HEK293 (cell line): ENCODE measurements around the gene MEGF9.

Experiments
- CTCF ChIA-PET: fragments of 350-600 bp; formaldehyde crosslinking; extraction: SDS; loops from one replicate; lab custom pipeline; 2021; ENCODE audit warnings: antibody characterized with exemption; lab: Yijun Ruan, JAX
- POLR2A ChIA-PET: fragments of 300-600 bp; formaldehyde crosslinking; extraction: SDS; loops from one replicate; lab custom pipeline; 2020; ENCODE audit warnings: antibody characterized with exemption, inconsistent platforms; lab: Yijun Ruan, JAX
- H3K27ac ChIP-seq: fragments of 200-500 bp; sonication (Bioruptor generic); 2 replicates; pipeline ENCODE4 v1.5.1; 2014; ENCODE audit warnings: low read depth, low read length, control low read depth, inconsistent platforms; ENCODE audit errors: extremely low read depth
- H3K36me3 ChIP-seq, 2 experiments: fragments of 200-500 bp in 1 of 2; sonication (Bioruptor generic) in 1 of 2; 1 replicate in 1 of 2; 2 replicates in 1 of 2; pipeline ENCODE4 v1.5.1; 2014 to 2017; ENCODE audit warnings: inconsistent platforms in 2 of 2, low read length in 2 of 2; ENCODE audit not compliant: control insufficient read depth in 2 of 2, insufficient read depth in 1 of 2
- H3K4me1 ChIP-seq: fragments of 200-500 bp; sonication (Bioruptor generic); 2 replicates; pipeline ENCODE4 v1.5.1; 2014; ENCODE audit warnings: mild to moderate bottlenecking, low read length, inconsistent platforms; ENCODE audit not compliant: control insufficient read depth, insufficient read depth
- H3K4me3 ChIP-seq: 2 replicates; pipeline ENCODE4 v1.5.1; 2011; ENCODE audit warnings: low read depth, mild to moderate bottlenecking, control low read depth, low read length, moderate library complexity
- H3K9me3 ChIP-seq: fragments of 200-500 bp; sonication (Bioruptor generic); 2 replicates; pipeline ENCODE4 v1.5.1; 2014; ENCODE audit warnings: low read depth, low read length, inconsistent platforms; ENCODE audit not compliant: control insufficient read depth, insufficient read depth
- EGR2 ChIP-seq: fragments of 450-650 bp; formaldehyde crosslinking; IDR thresholded peaks from 2 replicates; pipeline ENCODE4 v1.5.1; 2016; ENCODE audit warnings: low read depth, missing biosample characterization, missing genetic modification characterization
- IKZF3 ChIP-seq: fragments of 450-650 bp; IDR thresholded peaks from 2 replicates; pipeline ENCODE4 v1.5.0; 2018; ENCODE audit warnings: missing biosample characterization, mild to moderate bottlenecking, missing genetic modification characterization, moderate library complexity
- KLF7 ChIP-seq: fragments of 450-650 bp; formaldehyde crosslinking; IDR thresholded peaks from 2 replicates; pipeline ENCODE4 v1.5.1; 2016; ENCODE audit warnings: missing biosample characterization, missing genetic modification characterization, borderline replicate concordance
- OSR2 ChIP-seq: fragments of 450-650 bp; formaldehyde crosslinking; IDR thresholded peaks from 2 replicates; pipeline ENCODE4 v1.5.1; 2016; ENCODE audit warnings: missing biosample characterization, missing genetic modification characterization
- PRDM10 ChIP-seq: fragments of 450-650 bp; formaldehyde crosslinking; IDR thresholded peaks from 2 replicates; pipeline ENCODE4 v1.5.1; 2016; ENCODE audit warnings: missing biosample characterization, missing genetic modification characterization
- PRDM2 ChIP-seq: fragments of 450-650 bp; formaldehyde crosslinking; IDR thresholded peaks from 2 replicates; pipeline ENCODE4 v1.5.1; 2016; ENCODE audit warnings: missing biosample characterization, missing genetic modification characterization, borderline replicate concordance
- PRDM6 ChIP-seq: fragments of 450-650 bp; formaldehyde crosslinking; IDR thresholded peaks from 2 replicates; pipeline ENCODE4 v1.5.1; 2017; ENCODE audit warnings: missing biosample characterization, missing genetic modification characterization
- SP7 ChIP-seq: fragments of 450-650 bp; formaldehyde crosslinking; IDR thresholded peaks from 2 replicates; pipeline ENCODE4 v1.5.1; 2016; ENCODE audit warnings: missing biosample characterization, missing genetic modification characterization
- TSHZ1 ChIP-seq: fragments of 450-650 bp; formaldehyde crosslinking; IDR thresholded peaks from 2 replicates; pipeline ENCODE4 v1.5.1; 2016; ENCODE audit warnings: missing biosample characterization, missing genetic modification characterization, borderline replicate concordance
- ZEB2 ChIP-seq: fragments of 450-650 bp; formaldehyde crosslinking; IDR thresholded peaks from 2 replicates; pipeline ENCODE4 v1.5.1; 2016; ENCODE audit warnings: missing biosample characterization, missing genetic modification characterization
- ZFHX2 ChIP-seq: fragments of 450-650 bp; formaldehyde crosslinking; conservative IDR thresholded peaks from 2 replicates; pipeline ENCODE4 v1.5.1; 2016; ENCODE audit warnings: missing biosample characterization, missing genetic modification characterization
- ZIC2 ChIP-seq: fragments of 450-650 bp; formaldehyde crosslinking; IDR thresholded peaks from 2 replicates; pipeline ENCODE4 v1.5.1; 2016; ENCODE audit warnings: missing biosample characterization, missing genetic modification characterization
- ZNF2 ChIP-seq: fragments of 450-650 bp; formaldehyde crosslinking; IDR thresholded peaks from 2 replicates; pipeline ENCODE4 v1.5.1; 2016; ENCODE audit warnings: missing biosample characterization, missing genetic modification characterization
- ZNF239 ChIP-seq: fragments of 450-650 bp; formaldehyde crosslinking; IDR thresholded peaks from 2 replicates; pipeline ENCODE4 v1.5.1; 2016; ENCODE audit warnings: missing biosample characterization, missing genetic modification characterization
- ZNF366 ChIP-seq: fragments of 450-650 bp; formaldehyde crosslinking; conservative IDR thresholded peaks from 2 replicates; pipeline ENCODE4 v1.5.1; 2016; ENCODE audit warnings: missing biosample characterization, missing genetic modification characterization
- ZNF423 ChIP-seq: fragments of 450-650 bp; formaldehyde crosslinking; IDR thresholded peaks from 2 replicates; pipeline ENCODE4 v1.5.1; 2016; ENCODE audit warnings: missing biosample characterization, missing genetic modification characterization
- ZNF561 ChIP-seq: fragments of 450-650 bp; IDR thresholded peaks from 2 replicates; pipeline ENCODE4 v1.5.1; 2018; ENCODE audit warnings: missing biosample characterization, missing genetic modification characterization, borderline replicate concordance
- ZNF660 ChIP-seq: fragments of 450-650 bp; IDR thresholded peaks from 2 replicates; pipeline ENCODE4 v1.5.1; 2018; ENCODE audit warnings: missing biosample characterization, mild to moderate bottlenecking, missing genetic modification characterization
- ZSCAN18 ChIP-seq: fragments of 450-650 bp; formaldehyde crosslinking; IDR thresholded peaks from 2 replicates; pipeline ENCODE4 v1.5.1; 2016; ENCODE audit warnings: missing biosample characterization, missing genetic modification characterization
- ZSCAN30 ChIP-seq: fragments of 450-650 bp; IDR thresholded peaks from 2 replicates; pipeline ENCODE4 v1.5.1; 2018; ENCODE audit warnings: missing biosample characterization, mild to moderate bottlenecking, missing genetic modification characterization, moderate library complexity

The MEGF9 gene

GRCh38 chr9:120689860-120690259 lies 24.4 kb downstream of the MEGF9 start:
- no peaks in the 10 kb centered on the region for H3K9me3 ChIP-seq
- H3K4me1 ChIP-seq = peaks cover 21% of the 10 kb centered on the region
- TF ChIP-seq ZSCAN30 (peak; percentile 70; the same call in 1 of the 2 replicates), EGR2 (tag by site-specific recombination) (peak; percentile 32; the same call in 1 of the 2 replicates), ZNF2 (no peak), ZSCAN18 (no peak), TSHZ1 (tag by site-specific recombination) (no peak), SP7 (tag by site-specific recombination) (0 out of 2 replicates have a peak, but pooled peaks have one; percentile 21), ZNF239 (no peak), IKZF3 (tag by site-specific recombination) (peak; percentile 82), ZFHX2 (tag by site-specific recombination) (peak; percentile 44), ZEB2 (tag by site-specific recombination) (peak; percentile 50; the same call in 1 of the 2 replicates), OSR2 (tag by site-specific recombination) (peak; percentile 84), ZNF366 (tag by site-specific recombination) (no peak), ZIC2 (peak; percentile 58), ZNF423 (tag by site-specific recombination) (peak; percentile 41; the same call in 1 of the 2 replicates), PRDM2 (tag by site-specific recombination) (no peak), ZNF561 (0 out of 2 replicates have a peak, but pooled peaks have one; percentile 58), ZNF660 (tag by site-specific recombination) (no peak), PRDM6 (tag by site-specific recombination) (peak; percentile 81; the same call in 1 of the 2 replicates), KLF7 (no peak), PRDM10 (tag by site-specific recombination) (peak; percentile 64)
- no peaks in the 10 kb centered on the region for H3K36me3 ChIP-seq
- no peak overlapping the region for H3K27ac ChIP-seq
- no peak overlapping the region for H3K4me3 ChIP-seq
- CTCF ChIA-PET = no interaction called here
- POLR2A ChIA-PET = no interaction called here
